Measurements from ENCODE around the gene CHD2. TPM values are rescaled to one million over a fixed set of nuclear protein-coding genes. Genes with fewer than 3 reads are reported as not detected.

CHD2 gene
- total RNA-seq, 1 donor from 2014 or later = 108 TPM

GRCh38 chr15:93076875-93077274, 176.8 kb downstream of the CHD2 start:
- DNase-seq (ENCODE audit: low spot score in 2 of 2) (no peak), FAIRE-seq (no peak)

Other genes with a start within 250 kb of the CHD2 start
- gene FAM174B, start 244.5 kb upstream of the CHD2 start, total RNA-seq = 16.7 TPM
- gene RGMA, start 188.9 kb downstream of the CHD2 start, total RNA-seq = 6.1 TPM

Data from frontal cortex (tissue), 4 donors.